ENCODE data around the gene RPRD1A.
"Not testable (repeated sequence)": the region's sequence is repeated elsewhere in the genome, so short reads cannot be mapped to it uniquely, and the experiment has no call there.

RPRD1A gene, protein sequence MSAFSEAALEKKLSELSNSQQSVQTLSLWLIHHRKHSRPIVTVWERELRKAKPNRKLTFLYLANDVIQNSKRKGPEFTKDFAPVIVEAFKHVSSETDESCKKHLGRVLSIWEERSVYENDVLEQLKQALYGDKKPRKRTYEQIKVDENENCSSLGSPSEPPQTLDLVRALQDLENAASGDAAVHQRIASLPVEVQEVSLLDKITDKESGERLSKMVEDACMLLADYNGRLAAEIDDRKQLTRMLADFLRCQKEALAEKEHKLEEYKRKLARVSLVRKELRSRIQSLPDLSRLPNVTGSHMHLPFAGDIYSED

GRCh38 chr18:36067055-36067957 lies at the start of gene RPRD1A:
RPRD1A (minus strand) TSS chr18:36067559; CDS start chr18:36067404, 155 bp downstream.
- peak; percentile 97 for DNase-seq (ENCODE audit: low spot score)

- DNase-seq (ENCODE audit: low spot score): not testable (repeated sequence)
Measured at GRCh38 chr18:36116771-36117170, 49.4 kb upstream of the RPRD1A start.

DNA sequence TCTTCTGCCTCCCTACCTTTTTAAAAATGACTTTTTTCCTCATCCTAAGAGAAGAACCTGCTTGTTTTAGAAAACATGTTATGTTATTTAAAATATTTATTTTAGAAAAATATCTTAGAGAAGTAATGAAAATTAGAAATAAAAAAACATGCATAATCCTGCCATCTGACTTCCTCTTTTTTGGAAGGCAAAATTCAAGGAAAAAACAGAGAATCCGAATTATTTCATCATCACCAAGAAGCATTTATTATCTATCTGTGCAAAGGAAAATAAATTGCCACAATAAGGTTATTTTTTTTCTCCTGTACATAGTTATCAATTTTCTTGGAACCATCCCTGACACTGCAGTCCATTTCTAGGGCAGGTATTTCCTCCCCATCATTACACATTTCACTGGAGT lies 47.4 kb upstream of the RPRD1A start:
- no peak for DNase-seq (ENCODE audit: low spot score)

- DNase-seq (ENCODE audit: low spot score): no peak
Measured at GRCh38 chr18:36114251-36114650, 46.9 kb upstream of the RPRD1A start.

GRCh38 chr18:36112302-36112701 lies 44.9 kb upstream of the RPRD1A start:
- no peak for DNase-seq (ENCODE audit: low spot score)

DNA sequence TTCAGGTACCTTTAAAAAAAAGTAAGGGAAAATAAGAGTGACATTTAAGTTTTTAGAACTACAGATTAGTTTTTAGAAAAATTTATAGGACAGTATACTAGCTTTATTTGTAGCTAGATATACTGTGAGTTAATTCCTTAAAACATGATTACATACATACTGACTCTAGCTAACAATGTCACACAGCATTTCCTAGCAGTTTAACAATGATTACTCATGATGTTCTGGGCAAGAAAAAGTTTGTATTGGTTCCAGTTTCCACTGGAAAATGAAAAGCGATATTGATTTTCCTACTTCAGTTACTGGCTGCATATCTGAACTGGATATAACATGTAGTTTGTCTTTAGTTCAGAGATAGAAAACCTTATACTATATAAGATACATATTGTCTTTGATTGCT lies 42.4 kb upstream of the RPRD1A start:
- no peak for DNase-seq (ENCODE audit: low spot score)

GRCh38 chr18:36108601-36109000 lies 41.2 kb upstream of the RPRD1A start:
- no peak for DNase-seq (ENCODE audit: low spot score)

- no peak for DNase-seq (ENCODE audit: low spot score)
Measured at GRCh38 chr18:36108196-36108595, 40.8 kb upstream of the RPRD1A start.

GRCh38 chr18:36107477-36107876 lies 40.1 kb upstream of the RPRD1A start:
- no peak for DNase-seq (ENCODE audit: low spot score)

DNA sequence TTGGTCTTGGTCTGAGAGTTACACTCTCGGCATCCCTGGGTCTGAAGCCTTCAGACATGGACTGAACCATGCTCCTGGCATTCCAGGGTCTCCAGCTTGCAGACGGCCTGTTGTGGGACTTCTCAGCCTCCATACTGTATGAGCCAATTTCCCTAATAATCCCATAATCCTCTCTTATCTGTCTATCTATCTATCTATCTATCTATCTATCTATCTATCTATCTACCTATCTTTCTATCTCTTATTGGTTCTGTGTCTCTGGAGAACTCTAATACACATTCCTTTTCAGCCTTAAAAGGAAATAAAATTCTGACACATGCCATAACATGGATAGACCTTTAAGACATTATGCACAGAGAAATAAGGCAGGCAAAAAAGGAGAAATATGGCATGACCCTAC lies 37.4 kb upstream of the RPRD1A start:
- DNase-seq (ENCODE audit: low spot score): no peak

DNA sequence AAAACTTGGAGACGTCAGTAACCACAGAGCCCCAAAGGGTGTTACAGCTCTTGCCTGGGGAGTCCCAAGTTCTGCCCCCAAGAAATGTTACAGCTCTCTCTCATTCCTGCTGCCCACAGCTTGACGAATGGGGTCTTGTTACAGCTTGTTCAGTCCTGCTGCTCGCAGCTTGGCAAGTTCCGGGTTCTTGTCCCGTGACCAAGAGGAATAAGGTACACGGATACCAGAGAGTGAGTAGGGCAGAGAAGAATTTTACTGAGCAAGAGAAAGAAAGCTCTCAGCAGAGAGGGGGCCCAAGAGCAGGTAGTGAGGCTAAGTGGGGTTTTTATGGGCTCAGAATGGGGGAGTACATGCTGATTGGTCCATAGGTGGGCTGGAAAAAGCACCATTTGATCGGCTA lies 34.6 kb upstream of the RPRD1A start:
- no peak for DNase-seq (ENCODE audit: low spot score)

DNA sequence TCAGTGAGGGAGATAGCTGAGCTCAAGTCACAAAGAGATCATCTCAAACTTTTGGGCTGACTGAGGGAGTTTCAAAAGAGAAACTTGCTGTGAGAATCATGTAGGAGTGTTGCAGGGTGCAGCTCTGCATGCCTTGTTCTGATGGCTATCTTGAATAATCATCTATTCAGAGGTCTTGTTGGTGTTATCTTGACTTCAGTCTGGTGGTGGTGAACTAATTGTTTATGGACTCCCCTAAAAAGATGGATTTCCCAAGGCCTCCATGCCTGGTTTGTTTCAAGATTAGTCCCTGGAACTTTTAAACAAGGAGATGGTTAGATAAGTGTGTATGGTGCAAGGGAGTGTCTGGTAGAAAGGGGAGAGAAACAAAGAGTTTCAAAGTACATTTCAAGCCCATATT lies 32.0 kb upstream of the RPRD1A start:
- no peak for DNase-seq (ENCODE audit: low spot score)

DNA sequence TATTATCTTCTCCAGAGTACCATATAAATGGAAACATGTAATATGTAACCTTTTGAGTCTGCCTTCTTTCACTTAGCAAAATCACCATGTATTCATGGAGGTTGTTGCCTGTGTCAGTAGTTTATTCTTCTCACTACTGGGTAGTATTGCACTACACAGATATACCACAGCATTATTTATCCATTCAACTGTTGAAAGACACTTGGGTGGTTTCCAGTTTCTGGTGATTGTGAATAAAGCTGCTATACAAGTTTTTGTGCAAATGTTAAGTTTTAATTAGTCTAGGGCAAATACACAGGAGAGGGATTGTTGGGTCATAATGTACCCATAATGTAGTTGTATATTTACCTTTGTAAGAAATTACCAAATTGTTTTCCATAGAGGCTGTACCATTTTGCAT lies 29.6 kb upstream of the RPRD1A start:
- DNase-seq (ENCODE audit: low spot score): no peak

DNA sequence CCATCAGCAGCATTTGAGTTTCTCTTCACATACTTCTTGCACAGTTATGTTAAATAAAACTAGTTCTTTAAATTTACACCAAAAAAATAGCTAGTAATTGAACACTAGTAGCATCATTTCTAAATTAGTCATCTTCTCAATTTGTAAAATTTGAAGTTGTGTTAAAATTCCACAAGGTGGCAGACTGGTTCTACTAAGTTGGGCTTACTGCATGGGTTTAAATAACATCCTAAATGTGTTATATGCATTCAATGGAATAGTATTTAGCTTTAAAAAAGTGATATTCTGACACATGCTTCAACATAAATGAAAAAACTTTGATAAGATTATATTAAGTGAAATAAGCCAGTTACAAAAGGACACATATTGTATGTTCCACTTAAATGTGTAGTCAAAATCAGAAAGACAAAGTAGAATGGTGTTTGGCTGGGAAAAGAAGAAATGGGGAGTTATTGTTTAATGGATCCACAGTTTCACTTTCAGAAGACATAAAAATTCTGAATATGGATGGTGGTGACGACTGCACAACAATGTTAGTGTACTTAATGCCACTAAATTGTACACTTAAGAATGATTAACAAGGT lies 28.7 kb upstream of the RPRD1A start:
- DNase-seq (ENCODE audit: low spot score): peak; percentile 44

GRCh38 chr18:36094431-36094830 lies 27.1 kb upstream of the RPRD1A start:
- no peak for DNase-seq (ENCODE audit: low spot score)

DNA sequence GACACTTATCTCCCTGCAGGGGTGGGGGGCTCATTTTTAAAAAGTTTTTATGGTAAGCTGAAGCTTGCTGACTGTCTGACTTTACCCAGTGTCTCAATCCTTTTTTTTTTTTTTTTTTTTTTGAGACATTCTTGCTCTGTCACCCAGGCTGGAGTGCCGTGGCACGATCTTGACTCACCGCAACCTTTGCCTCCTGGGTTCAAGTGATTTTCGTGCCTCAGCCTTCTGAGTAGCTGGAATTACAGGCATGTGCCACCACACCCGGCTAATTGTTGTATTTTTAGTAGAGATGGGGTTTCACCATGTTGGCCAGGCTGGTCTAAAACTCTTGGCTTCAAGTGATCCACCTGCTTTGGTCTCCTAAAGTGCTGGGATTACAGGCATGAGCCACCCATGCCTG lies 24.8 kb upstream of the RPRD1A start:
- DNase-seq (ENCODE audit: low spot score): not testable (repeated sequence)

GRCh38 chr18:36089001-36089400 lies 21.6 kb upstream of the RPRD1A start:
- DNase-seq (ENCODE audit: low spot score): no peak

DNA sequence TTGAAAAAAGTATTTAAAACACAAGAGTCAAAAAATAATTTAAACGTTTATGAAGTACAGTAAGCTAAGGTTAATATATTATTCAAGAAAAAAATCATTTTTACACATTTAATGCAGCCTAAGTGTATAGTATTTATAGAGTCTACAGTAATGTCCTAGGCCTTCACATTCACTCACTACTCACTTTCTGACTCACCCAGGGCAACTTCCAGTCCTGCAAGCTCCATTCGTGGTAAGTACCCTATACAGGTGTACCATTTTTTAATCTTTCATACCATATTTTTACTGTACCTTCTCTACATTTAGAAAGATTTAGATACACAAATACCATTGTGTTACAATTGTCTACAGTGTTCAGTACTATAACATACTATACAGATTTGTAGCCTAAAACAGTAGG lies 20.9 kb upstream of the RPRD1A start:
- no peak for DNase-seq (ENCODE audit: low spot score)

DNA sequence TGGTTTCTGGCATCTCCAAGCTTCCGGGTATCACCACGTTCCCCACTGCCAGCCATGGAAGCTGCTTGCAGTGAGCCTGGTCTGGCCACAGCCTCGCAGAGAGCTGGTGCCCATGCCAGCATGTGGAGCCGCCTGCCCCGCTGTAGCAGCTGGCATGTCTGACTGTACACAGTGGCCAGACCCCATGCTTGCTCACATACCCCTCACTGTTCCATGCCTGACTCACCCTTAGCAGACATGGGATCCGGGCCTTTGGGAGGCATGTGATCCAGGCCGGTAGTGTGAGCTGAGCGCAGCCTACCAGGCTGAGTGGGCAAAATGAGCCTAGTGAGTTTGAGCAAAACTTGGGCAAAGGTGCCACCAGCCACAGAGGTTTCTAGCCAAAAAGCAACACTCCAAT lies 18.8 kb upstream of the RPRD1A start:
- DNase-seq (ENCODE audit: low spot score): no peak

- DNase-seq (ENCODE audit: low spot score): no peak
Measured at GRCh38 chr18:36085195-36085594, 17.8 kb upstream of the RPRD1A start.

DNA sequence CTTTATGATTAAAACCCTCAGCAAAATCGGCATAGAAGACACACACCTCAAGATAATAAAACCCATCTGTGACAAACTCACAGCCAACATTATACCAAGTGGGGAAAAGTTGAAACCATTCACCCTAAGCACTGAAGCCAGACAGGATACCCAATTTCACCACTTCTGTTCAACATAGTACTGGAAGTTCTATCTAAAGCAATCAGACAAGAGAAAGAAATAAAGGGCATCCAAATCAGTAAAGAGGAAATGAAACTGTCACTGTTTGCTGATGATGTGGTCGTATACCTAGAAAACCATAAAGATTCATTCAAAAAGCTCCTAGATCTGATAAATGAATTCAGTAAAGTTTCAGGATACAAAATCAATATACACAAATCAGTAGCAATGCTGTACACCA lies 16.4 kb upstream of the RPRD1A start:
- no peak for DNase-seq (ENCODE audit: low spot score)

DNA sequence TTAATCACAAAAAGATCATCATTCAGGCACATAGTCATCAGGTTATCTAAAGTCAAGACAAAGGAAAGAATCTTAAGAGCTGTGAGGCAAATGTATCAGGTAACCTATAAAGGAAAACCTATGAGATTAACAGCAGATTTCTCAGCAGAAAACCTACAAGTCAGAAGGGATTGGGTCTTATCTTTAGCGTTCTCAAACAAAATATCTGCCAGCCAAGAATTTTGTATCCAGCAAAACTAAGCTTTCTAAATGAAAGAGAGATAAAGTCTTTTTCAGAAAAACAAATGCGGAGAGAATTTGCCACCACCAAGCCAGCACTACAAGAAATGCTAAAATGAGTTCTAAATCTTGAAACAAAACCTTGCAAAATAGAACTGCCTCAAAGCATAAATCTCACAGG lies 13.8 kb upstream of the RPRD1A start:
- DNase-seq (ENCODE audit: low spot score): not testable (repeated sequence)

Measured in AG08396 (cell line).